GM12864 (cell line): ENCODE data around the gene CXXC1.

ENCODE experiments used
- DNase-seq: peaks from one replicate; pipeline ENCODE4 v3.0.0-alpha.2; 2011; ENCODE audit warnings: low read depth
- H3K4me3 ChIP-seq: 2 replicates; pipeline ENCODE4 v1.5.1; 2011; ENCODE audit warnings: mild to moderate bottlenecking, low read depth, low read length, control low read depth
- CTCF ChIP-seq: IDR thresholded peaks from 2 replicates; pipeline ENCODE4 v1.5.1; 2011; ENCODE audit warnings: low read depth, mild to moderate bottlenecking, moderate library complexity, low read length, control low read depth, inconsistent platforms; ENCODE audit errors: missing control alignments

The CXXC1 gene

GRCh38 chr18:50287441-50288347 lies at the start of gene CXXC1:
Gene CXXC1, minus strand, starts transcription at chr18:50287692. Its CDS starts 103 bp downstream, at chr18:50287589.
- peak; percentile 59 for TF ChIP-seq CTCF
- peak within 1 kb of the TSS; percentile 86 for H3K4me3 ChIP-seq
- DNase-seq, result peak; percentile 99

- H3K4me3 ChIP-seq, result no peak overlapping the region
- TF ChIP-seq CTCF, result no peak
- peak; percentile 49 for DNase-seq
These were observed 47.2 kb upstream of the CXXC1 start for GRCh38 chr18:50334546-50335152.

- H3K4me3 ChIP-seq, result no peak overlapping the region
- no peak for DNase-seq
- no peak for TF ChIP-seq CTCF
These were observed 44.2 kb upstream of the CXXC1 start for GRCh38 chr18:50331691-50332090.

GRCh38 chr18:50330176-50330575 lies 42.7 kb upstream of the CXXC1 start:
- H3K4me3 ChIP-seq, result no peak overlapping the region
- TF ChIP-seq CTCF, result no peak
- DNase-seq, result no peak

GRCh38 chr18:50327983-50328382 lies 40.5 kb upstream of the CXXC1 start:
- no peak for TF ChIP-seq CTCF
- H3K4me3 ChIP-seq, result no peak overlapping the region
- DNase-seq, result no peak

- DNase-seq, result peak; percentile 73
- H3K4me3 ChIP-seq, result no peak overlapping the region; the same call in 1 of the 2 replicates
- no peak for TF ChIP-seq CTCF
These were observed 33.2 kb upstream of the CXXC1 start for GRCh38 chr18:50320719-50321118.
